Measurements from ENCODE around the gene CNFN. TPM values are rescaled to one million over a fixed set of nuclear protein-coding genes. Genes with fewer than 3 reads are reported as not detected.

CNFN gene
- total RNA-seq, 1 donor from 2014 or later, result 2.9 TPM

- TF ChIP-seq EZH2 (IDR thresholded peaks at IDR 0.05) (no peak), EZH2phosphoT487 (IDR thresholded peaks at IDR 0.05) (no peak), CTCF (IDR thresholded peaks at IDR 0.05) (no peak)
- H3K9me3 Mint-ChIP-seq, result no peaks in the 10 kb centered on the region
- Histone ChIP-seq H3K9me3 (ENCODE audit: low read depth) (no peaks in the 10 kb centered on the region), H4K20me1 (ENCODE audit: low read depth) (peaks cover 52% of the 10 kb centered on the region), H3F3A (ENCODE audit: low read depth) (peaks cover 31% of the 10 kb centered on the region), H3K27me3 (peaks cover 54% of the 10 kb centered on the region), H3K9ac (no peak overlapping the region), H3K27ac (no peak overlapping the region), H2AFZ (replicated peaks) (no peak overlapping the region), H3K4me1 (peaks cover 9% of the 10 kb centered on the region), H3K4me2 (no peak overlapping the region), H3K36me3 (no peaks in the 10 kb centered on the region), H3K79me2 (ENCODE audit: low read depth) (no peaks in the 10 kb centered on the region), H3K4me3 (no peak overlapping the region)
- peaks cover 24% of the 10 kb centered on the region for H3K4me1 Mint-ChIP-seq
- no peak overlapping the region for H3K27ac Mint-ChIP-seq
- peaks cover 9% of the 10 kb centered on the region for H3K27me3 Mint-ChIP-seq (ENCODE audit: insufficient read depth, low read depth)
- no peak for DNase-seq (ENCODE audit: low spot score)
- peak overlapping the region; percentile 94 for H3K4me3 Mint-ChIP-seq
- peaks cover 4% of the 10 kb centered on the region for H3K36me3 Mint-ChIP-seq
Measured at GRCh38 chr19:42421591-42422031, 31.5 kb upstream of the CNFN start.

- Histone ChIP-seq H3K9me3 (ENCODE audit: low read depth) (no peaks in the 10 kb centered on the region), H3K4me2 (no peak overlapping the region), H4K20me1 (ENCODE audit: low read depth) (peaks cover 56% of the 10 kb centered on the region), H3K4me3 (no peak overlapping the region), H3K27ac (no peak overlapping the region), H3K9ac (no peak overlapping the region), H3K79me2 (ENCODE audit: low read depth) (no peaks in the 10 kb centered on the region), H3K36me3 (no peaks in the 10 kb centered on the region), H3F3A (ENCODE audit: low read depth) (peaks cover 27% of the 10 kb centered on the region), H2AFZ (replicated peaks) (no peak overlapping the region), H3K4me1 (peaks cover 7% of the 10 kb centered on the region), H3K27me3 (peaks cover 49% of the 10 kb centered on the region)
- peaks cover 4% of the 10 kb centered on the region for H3K36me3 Mint-ChIP-seq
- TF ChIP-seq CTCF (IDR thresholded peaks at IDR 0.05) (no peak), EZH2phosphoT487 (IDR thresholded peaks at IDR 0.05) (no peak), EZH2 (IDR thresholded peaks at IDR 0.05) (no peak)
- peaks cover 7% of the 10 kb centered on the region for H3K27me3 Mint-ChIP-seq (ENCODE audit: insufficient read depth, low read depth)
- no peak overlapping the region for H3K27ac Mint-ChIP-seq
- no peaks in the 10 kb centered on the region for H3K9me3 Mint-ChIP-seq
- peaks cover 24% of the 10 kb centered on the region for H3K4me1 Mint-ChIP-seq
- no peak for DNase-seq (ENCODE audit: low spot score)
- H3K4me3 Mint-ChIP-seq, result no peak overlapping the region
Measured at GRCh38 chr19:42421101-42421500, 31.0 kb upstream of the CNFN start.

- Histone ChIP-seq H3K9me3 (ENCODE audit: low read depth) (no peaks in the 10 kb centered on the region), H3K27ac (no peak overlapping the region), H3K4me2 (no peak overlapping the region), H3K27me3 (peaks cover 44% of the 10 kb centered on the region), H3K79me2 (ENCODE audit: low read depth) (no peaks in the 10 kb centered on the region), H3F3A (ENCODE audit: low read depth) (peaks cover 26% of the 10 kb centered on the region), H4K20me1 (ENCODE audit: low read depth) (peaks cover 61% of the 10 kb centered on the region), H3K4me1 (peaks cover 7% of the 10 kb centered on the region), H3K36me3 (no peaks in the 10 kb centered on the region), H2AFZ (replicated peaks) (no peak overlapping the region), H3K9ac (no peak overlapping the region), H3K4me3 (no peak overlapping the region)
- peaks cover 8% of the 10 kb centered on the region for H3K27me3 Mint-ChIP-seq (ENCODE audit: insufficient read depth, low read depth)
- H3K9me3 Mint-ChIP-seq, result no peaks in the 10 kb centered on the region
- H3K4me3 Mint-ChIP-seq, result peak overlapping the region; percentile 21
- DNase-seq (ENCODE audit: low spot score), result peak; percentile 66
- no peak overlapping the region for H3K27ac Mint-ChIP-seq
- peaks cover 24% of the 10 kb centered on the region for H3K4me1 Mint-ChIP-seq
- no peak for TF ChIP-seq EZH2phosphoT487 (IDR thresholded peaks at IDR 0.05)
- peak; percentile 68 for TF ChIP-seq CTCF (IDR thresholded peaks at IDR 0.05)
- TF ChIP-seq EZH2 (IDR thresholded peaks at IDR 0.05), result no peak
- H3K36me3 Mint-ChIP-seq, result peaks cover 4% of the 10 kb centered on the region
Measured at GRCh38 chr19:42420055-42420544, 30.0 kb upstream of the CNFN start.
